Activated naive CD8-positive, alpha-beta T cell treated with anti-CD3 and anti-CD28 coated beads, Interleukin-2, amount 50 U/mL, for 16 hours (primary cell): ENCODE results near the gene NFIA.
"Not testable (repeated sequence)": the region's sequence is repeated elsewhere in the genome, so short reads cannot be mapped to it uniquely, and the experiment has no call there.

ENCODE experiments used
- DNase-seq: peaks from one replicate; pipeline ENCODE4 v3.0.0-alpha.2; 2020; ENCODE audit warnings: low read depth, low spot score

The NFIA gene

DNA sequence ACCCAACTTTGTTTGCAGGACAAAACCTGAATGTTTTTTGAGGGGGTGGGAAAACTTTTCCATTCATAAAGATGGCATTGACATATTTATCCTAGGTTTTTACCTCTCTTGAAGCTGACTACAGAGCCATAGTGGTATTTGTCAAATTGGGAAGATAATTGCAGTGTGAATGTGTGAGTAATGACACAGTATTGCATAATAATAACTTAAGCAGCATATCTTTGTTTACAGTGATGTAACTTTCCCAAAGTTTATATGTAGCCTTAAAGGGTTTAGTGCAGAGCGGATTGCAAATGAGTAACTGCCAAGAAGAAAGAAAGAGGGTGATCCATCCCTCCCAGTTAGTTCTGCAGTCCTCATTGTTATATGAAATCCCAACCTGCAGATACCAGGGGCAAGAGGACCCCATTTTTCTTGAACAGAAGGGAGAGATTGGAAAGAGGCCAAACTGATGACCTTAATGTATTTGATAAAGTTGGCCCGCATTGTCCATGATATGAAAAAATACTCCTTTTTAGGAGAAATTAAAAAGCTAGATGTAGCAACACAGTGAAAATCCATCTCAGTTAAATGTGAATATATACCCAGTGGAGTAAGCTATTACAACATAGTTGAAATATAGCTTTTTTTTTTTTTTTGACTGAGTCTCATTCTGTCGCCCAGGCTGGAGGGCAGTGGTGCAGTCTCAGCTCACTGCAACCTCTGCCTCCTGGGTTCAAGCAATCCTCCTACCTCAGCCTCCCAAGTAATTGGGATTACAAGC lies 23.7 kb upstream of the NFIA start:
- DNase-seq = no peak

DNA sequence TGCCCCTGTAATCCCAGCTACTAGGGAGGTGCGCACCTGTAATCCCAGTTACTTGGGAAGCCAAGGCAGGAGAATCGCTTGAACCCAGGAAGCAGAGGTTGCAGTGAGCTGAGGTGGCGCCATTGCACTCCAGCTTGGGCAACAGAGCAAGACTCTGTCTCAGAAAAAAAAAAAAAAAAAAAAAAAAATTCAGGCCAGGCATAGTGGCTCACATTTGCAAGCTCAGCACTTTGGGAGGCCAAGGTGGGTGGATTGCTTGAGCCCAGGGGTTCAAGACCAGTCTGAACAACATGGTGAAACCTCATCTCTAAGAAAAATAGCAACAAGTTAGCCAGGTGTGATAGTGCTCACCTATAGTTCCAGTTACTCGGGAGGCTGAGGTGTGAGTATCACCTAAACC lies 20.8 kb upstream of the NFIA start:
- not testable (repeated sequence) for DNase-seq

DNA sequence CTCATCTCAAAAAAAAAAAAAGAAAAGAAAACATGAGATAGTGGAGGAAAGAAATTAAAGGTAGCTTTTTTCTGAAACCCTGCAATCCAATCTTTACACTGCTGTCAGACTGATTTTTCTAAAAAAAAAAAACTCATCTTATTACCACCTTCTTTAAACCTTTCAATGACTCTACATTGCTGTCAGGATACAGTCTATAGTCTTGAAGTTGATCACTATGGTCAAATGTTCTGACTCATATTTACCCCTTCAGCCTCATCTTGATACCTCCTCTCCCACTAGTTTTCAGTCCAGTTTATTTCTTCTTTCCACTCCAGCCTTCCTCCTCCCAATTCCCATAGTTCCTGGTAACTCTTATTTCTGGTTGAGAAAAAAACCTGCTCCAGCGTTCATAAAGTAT lies 17.7 kb upstream of the NFIA start:
- DNase-seq = no peak

DNA sequence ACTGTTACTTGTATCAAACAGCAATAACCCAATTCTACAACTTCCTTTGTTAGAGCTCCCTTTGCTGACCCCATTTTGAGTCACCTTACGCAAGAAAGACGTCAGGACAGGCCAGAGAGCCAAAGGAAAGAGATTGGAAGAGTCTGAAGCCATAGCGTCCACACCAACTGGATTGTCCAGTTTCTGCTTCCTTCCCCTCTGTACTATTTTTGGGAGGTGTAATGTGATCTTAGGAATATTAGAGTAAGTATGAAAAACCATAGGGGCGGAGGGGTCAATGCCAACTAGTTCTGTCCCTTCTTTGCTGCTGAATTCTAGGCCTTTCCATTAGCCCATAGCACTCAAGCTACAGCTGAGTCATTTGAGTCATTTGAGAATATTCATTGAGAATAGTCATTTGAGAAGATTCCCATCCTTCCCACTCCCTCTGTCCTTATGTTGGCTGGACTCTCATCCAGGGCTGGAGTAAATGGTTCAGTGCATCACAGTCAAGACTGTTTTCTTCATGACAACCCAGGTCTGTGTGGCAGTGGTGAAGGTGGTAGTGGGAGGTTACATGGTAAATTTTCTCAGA lies 14.8 kb upstream of the NFIA start:
- no peak for DNase-seq

DNA sequence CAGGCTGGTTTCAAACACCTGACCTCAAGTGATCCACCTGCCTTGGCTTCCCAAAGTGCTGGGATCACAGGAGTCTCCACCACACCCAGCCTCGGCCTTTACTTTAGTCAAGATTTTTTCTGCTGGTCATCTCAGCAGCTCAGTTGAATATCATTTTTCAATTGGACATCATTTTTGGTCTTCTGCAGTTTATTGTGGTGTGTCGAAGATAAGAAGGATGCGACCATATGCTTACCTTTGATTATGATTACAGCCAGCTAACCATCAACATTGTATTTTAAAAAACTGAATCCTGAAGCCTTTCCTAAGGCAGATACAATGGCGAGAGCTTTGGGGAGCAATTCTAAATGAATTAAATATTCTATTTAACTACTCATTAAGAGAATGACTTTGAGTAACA lies 12.3 kb upstream of the NFIA start:
- DNase-seq = no peak

DNA sequence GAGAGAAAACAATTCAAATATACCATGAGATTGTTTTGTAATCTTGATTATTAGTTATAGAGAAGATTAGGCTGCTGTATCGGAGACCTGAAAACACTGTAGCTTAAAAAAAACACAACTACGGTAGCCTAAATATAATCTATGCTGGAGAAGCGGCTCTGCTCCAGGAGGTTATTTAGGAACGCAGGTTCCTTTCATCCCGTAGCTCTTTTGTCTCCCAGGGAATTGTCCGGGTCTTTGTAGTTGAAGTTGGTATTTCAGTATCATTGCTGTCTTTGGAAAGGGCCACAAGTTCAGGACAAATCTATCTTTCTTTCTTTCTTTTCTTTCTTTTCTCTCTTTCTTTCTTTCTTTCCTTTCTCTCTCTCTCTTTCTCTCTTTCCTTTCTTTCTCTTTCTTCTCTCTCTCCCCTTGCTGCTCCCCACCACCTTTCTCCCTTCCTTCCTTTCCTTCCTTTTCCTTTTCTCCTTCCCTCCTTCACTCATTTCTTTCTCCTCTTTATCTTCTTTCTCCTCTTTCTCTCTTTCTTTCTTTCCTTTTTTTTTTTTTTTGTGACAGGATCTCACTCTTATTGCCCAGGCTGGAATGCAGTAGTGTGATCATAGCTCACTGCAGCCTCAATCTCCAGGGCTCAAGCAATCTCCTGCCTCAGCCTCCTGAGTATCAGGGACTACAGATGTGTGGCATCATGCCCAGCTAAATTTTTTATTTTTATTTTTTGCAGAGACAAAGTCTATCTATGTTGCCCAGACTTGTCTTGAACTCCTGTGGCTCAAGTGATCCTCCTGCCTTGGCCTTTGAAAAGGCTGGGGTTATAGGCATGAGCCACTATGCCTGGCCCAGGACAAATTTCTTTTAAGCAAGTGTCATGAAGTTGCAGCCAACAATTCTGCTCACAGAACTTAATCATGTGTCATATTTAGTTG lies 10.9 kb upstream of the NFIA start:
- no peak for DNase-seq

DNA sequence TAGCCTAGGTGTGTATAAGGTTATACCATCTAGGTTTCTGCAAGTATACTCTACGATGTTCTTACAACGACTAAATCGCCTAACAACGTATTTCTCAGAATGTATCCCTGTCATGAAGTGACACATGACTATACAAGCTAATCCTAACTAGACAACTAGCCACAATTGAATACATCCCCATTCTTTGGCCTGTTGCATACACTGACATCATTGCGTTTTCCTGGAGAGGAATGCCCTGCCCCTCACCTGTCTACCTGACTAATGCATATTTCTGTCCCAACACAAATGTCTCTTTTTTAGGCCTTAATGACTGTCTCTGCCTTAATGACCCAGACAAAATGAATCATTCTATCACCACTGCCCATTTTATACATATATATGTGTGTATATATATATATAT lies 8.5 kb upstream of the NFIA start:
- no peak for DNase-seq

DNA sequence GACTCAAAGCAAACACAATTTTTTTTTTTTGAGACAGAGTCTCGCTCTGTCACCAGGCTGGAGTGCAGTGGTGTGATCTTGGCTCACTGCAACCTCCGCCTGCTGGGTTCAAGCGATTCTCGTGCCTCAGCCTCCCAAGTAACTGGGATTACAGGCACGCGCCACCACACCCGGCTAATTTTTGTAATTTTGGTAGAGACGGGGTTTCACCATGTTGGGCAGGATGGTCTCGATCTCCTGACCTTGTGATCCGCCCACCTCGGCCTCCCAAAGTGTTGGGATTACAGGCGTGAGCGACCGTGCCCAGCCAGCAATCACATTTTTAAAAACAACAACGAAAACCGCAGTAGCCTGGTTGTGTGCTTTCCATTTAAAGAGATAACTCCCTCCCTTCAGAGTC lies 6.5 kb upstream of the NFIA start:
- DNase-seq = not testable (repeated sequence)

DNA sequence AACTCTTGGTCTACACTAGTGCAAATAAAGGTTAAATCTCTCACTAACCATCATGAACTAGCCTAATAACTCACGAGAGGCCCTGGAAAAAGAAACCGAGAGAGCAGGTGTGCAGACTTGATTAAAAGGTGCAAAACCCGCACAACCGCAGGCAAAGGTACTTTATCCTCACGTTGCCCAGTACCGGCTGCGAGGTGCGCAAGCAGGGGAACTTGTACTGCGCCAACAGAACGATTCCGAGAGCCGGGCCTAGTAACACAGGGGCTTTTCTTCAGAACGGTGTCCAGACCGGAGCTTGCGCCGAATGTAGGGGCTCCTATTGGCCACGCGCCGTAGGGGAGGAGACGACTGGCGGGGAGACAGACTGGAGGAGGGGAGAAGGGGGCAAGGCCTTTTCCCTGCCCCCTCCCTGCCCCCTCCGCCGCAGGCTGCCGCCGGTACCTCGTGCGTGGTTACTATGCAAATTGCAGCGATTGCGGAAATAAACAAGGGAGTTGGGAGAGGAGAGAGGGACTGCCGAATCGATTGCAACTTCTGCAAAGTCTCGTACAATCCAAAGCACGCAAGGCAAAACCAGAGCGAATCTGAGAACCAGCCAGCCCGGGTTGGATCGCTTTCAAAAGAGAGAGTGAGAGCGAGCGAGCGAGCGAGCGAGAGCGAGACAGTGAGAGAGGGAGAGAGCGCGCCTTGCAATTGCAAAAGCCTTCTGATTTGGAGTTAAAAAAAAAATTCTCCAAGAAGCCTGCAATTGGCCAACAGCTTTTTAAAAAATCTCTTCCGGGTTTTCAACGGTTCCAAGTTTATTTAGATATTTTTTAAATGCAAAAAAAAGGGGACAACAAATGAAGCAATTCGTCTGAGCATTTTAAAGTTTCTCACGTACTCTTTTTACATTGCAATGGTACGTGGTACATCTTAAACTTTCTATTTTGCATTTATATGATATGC lies 5.4 kb upstream of the NFIA start:
- peak; percentile 34 for DNase-seq

DNA sequence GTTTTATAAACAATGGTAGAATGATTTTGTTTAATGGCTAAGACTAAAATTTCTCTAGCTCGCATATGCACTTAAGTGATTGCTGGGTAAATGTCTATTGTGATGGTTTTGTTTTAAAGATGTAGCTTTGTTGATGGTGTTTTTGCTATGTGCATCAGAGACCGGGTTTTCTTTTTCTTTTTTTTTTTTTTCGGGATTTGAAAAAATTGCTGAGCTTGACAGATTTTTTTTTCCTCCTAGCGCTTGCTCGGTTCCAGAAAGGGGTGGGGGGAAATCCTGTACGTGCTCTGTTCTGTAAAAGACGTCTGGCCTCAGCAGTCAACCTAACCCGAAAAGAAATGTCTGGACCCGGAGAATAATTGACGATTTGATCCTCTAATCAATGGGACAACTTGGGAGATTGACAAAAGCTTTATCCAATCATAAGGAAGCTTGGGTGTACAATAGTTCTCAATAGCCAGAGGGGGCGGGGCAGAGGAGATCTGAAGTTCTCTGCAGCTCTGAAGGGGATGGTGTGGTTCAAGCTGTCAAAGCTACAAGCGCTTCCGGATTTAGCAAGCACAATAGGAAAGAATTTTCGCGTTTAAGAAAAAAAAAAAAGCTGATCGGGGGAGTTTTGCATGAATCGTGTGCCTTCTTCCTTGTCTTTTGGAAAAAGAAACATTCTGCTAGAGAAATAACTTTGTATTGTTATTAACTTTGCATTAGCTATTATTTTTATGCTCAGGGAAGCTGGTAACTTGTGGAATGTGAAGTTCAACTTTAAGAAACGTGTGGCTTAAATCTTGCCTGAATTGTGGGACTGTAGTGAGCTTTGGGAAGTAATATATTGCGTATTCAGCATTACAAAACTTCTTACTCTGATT lies 4.5 kb upstream of the NFIA start:
- DNase-seq = peak; percentile 77

DNA sequence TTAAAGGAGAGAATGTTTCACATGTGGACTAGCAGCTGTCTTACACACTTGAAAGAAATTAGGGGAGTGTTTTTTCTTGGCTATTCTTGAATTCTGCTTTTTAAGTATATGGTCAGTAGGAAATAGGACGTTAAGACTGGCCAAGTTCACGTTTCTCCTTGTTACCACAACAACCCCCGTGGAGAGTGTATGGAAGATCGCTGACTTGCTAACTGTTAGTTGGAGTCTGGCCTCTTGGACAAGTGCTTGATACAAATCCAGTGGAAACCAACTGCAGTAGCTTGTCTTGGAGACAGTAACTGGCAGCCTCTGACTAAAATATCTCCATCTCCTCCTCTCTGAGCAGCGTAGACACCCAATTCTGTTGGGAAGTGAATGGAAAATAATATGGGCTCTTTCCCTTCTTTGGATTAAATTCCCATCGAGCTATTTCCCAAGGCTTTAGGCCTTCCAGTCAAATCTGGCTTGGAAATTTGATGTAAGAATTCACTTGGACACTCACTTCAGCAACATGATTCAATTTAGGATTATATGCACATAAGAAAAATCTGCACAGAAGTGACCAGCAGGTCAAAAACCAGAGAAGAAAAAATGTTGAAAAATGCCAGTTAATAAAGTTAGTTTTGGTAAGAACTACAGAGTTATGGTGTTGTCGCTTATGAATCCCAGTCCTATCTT lies 3.6 kb upstream of the NFIA start:
- DNase-seq = no peak

DNA sequence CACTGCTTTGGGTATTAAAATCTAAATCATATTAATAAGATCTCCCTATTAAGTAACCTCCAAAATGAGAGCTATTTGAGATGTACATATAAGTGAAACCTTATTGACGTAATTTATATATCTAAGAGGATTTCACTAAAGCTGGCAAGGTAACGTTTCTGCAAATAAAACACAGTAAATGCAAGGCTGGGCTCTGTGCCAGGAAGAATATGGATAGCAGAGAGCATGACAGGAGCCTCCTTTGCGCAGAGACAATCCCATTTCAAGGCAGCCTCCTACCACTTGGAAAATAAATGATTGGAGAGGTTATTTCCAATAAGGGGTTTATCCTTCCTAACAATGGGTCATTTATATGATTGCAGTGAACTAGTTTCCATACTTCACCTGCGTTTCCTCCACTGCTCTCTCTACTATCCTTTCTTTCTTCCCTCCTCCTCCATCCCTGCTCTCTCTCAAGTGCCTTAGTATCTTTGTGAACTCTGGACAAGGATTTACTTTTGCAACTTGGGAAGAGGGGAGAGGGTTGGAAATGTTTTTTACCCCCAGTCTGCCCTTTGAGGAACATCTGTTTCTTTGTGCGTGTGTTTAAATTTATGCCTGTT lies 3.0 kb upstream of the NFIA start:
- DNase-seq = no peak

DNA sequence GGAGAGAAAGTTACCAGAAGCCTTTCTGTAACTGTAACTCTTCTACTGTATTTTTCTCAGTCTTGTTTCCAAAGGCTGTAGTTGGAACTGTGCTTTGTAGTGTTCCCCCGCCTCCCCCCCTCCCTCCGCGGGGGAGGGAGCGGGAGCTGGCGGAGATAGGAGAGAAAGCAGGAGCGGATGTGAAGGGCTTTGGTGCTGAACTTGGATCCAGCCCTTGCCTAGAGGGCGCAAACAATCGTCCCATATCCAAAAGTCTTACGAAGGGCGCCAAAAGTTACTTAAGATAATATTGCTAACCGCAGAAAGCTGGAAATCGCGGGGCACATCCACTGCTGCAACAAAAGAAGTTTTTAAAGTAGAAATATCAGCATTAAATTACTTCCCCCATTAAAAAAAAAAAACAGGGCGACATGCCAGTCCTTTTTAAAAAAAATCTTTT lies 2.4 kb upstream of the NFIA start:
- no peak for DNase-seq

DNA sequence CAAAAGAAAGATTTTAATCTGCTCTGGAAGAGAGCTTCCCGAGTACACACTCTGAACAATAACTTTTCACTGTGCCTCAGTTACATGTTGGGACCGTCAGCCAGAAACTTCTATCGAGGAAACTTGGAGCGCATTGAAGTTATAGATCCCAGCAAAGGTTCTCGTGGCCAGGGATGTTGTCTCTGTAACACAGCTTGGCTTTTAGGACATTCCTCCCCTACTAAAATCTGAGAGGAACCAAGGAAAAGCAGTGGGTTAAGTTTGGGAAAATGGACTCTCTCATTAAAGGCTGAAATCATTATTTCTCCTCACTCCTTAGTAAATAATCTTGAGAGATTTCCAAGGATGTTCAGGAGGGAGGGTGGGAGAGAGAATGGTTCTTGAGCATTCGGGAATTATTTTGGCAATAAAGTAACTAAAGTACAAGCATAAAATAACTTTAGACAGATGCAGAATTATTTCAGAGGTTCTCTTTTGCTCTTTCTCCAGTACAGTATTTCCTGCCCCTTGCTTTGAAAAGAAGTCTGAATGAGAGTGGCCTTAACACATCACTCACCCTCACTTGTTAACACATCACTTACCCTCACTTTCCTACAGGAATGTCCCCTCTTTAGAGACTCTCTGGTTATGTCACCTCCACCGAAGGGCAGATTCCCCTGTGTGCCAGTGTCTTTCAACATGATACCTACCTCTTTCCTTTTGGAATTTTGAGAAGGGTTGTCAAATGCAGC lies 1.8 kb upstream of the NFIA start:
- no peak for DNase-seq

DNA sequence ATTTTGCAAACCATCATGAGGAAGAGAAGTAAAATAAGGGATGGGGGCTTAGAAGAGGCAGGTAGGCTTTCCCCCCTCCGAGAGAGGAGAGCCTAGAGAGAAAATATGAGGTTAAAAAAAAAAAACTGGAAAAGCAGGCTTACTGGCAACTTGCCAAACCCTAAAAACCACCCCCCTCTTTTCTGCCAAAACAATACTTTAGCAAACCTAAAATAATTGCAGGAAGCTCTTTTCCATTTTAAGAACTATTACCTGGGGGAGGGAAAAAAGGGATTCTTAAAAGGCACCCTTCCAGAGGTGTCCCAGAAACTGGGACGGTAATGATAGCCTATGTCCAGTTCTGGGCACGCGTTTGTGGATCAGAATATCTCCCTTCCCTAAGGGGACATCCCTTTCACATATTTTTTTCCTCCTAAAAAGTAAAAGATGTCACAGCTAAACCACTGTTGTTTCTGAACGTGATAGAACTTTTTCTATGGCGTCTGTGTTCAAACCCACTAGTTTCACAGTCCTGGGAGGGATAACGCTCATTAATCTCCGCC lies 1.1 kb upstream of the NFIA start:
- DNase-seq = no peak

DNA sequence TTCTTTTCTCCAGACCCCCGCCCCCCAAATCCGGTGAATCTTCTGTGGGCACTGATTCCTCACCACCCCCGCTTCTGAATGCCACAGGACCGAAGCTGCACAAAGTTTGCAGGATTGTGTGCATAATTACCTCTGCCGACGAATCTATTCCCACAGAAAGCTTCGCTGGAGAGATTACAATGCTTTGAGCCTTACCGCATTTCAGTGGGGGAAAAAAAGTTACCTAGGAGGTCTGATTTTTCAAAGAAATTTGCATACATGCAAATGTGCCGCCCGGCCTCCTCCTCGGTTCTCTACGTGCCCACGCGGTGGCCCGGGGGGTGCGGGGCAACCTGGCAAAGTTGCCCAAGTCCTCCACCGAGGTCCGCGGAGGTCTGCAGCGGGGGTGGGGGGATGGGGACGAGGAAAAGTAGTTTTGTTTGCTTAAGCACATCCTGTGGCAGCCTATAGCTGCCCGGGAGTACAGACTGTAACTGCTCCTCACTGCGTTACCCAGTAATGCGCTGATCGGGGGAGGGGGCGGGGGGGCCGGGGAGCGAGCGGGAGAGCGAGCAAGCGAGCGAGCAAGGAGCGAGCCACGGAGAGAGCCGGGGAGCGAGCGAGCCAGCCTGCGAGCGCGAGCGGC lies 563 bp upstream of the NFIA start:
- peak; percentile 16 for DNase-seq

DNA sequence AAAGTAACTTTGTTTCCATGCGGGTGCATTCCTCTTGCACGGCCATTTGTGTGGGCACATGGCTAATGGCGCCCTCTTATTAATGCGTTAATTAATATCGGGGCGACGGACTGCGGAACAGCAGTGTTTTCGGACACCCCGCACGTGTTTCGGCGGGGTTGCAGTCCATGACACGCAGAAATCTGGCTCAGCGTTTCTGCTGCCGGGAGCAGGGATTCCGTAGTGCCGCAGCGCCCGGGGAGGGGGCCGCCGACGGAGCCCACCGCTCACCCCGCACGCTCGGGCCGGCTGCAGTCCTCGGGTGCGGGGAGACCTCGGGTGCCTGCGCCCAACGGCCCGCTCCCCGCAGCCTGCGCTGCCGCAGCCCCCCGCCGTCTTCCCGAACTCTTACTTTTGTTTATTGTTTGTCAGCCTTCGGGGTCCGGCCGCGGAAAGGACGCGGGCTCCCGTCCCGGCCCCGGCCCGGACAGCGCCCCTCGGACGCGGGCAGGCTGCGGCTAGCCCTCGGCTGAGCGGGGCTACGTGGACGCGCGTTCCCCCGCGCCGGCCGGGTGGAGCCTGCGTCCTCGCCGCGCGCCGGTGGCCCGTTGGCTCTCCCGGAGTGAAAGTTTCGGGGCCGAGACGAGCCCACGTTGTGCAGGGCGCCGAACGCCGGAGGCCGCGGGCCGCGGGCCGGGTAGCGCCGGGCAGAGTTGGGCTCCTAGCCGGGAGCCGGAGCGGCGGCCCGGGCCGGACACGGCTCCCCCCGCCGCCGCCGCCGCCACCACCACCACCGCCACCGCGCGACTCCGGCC lies 849 bp downstream of the NFIA start:
- no peak for DNase-seq
